Globus pallidus (tissue), 1 donor: ENCODE measurements around the gene CCNL2.
"Not testable (repeated sequence)": the region's sequence is repeated elsewhere in the genome, so short reads cannot be mapped to it uniquely, and the experiment has no call there.

Experiments
- DNase-seq: peaks from one replicate; pipeline ENCODE4 v3.0.0-alpha.2; 2015; ENCODE audit warnings: low spot score

Gene CCNL2

DNA sequence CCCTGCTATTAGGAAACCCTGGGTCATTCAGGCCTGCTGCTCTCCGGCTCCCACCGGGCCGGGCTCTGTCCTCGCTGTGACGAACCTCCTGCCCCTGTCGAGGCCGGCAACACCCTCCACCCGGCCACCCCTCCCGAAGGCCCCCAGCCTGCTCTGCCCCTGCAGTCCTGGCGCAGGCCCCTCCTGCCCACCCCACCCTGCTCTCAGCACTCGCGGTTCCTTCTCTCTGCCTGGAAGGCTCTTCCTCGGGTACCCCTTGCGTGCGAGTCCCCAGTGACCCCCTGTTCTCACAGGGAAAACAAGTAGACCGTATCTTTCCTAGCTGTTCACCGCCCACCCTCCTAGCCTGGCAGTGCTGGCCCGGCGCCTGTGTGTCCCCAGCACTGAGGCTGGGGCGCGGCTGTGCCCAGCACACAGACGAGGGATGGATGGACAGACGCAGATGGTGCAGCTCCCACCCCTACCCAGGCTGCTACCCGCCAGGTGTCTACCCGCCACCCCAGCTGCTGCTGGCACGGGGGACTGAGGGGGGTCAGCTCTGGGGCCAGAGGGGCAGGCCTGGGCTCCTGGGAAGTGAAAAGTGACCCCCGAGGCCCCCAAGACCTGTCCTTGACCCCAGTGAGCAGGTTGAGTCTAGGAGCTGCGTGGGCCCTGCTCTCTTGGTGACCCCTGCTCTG, 33.3 kb upstream of the CCNL2 start:
- DNase-seq: no peak

DNA sequence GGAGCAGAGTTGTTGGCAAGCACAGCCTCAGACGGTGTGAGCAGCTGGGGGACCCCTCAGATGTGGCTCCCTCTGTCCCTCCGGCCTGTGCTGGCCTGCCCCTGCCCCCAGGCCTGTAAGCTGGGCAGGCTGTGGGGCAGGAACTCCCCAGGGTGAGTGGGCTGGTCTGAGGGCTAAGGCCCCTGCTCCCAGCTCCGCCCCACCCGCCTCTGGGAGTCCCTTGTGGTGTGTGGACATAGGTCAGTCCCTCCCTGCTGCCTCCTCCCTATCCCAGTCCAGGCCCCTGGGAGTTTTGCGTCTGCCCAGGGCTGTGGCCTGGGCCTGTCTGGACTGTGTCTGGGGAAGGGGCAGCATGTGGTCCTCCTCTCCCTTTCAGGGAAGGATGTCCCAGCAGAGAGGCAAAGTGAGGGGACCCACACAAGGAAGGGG, 32.7 kb upstream of the CCNL2 start:
- peak; percentile 60 for DNase-seq

DNA sequence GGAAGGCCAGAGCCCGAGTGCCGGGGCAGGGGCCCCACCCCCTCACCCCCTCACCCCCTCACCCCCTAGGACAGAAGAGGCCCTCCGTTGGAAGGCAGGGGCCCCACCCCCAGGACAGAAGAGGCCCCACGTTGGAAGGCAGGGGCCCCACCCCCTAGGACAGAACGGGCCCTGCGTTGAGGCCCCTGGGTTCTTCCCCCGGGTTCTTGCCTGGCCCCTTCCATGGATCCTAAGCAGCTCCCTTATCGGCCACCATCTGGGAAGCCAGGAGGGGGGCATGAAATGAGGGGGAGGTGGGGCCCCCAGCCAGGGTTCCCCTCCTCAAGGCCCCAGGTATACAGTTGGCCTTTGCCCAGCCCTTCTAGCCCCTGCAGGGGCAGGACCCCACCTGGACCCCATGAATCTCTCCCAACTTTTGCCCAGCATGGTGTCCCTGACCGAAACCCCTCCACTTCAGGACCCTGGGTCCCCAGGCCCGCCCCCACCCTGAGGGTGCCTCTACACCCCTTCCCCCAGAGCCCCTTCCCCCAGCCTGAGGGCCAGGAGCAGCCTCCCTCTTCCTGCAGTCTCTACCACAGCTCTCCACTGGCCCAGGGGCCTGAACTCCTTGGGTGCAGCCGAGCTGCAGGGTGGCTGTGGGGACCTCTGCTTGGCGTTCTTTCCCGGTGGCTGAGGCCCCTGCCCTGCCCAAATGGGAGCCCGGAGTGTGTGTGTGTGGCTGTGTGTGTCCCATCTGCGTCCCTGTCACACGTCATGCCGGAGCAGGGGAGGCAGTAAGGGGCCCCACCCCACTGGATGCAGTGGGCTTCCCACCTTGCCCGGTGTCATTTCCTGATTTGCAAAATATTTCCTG, 32.1 kb upstream of the CCNL2 start:
- no peak for DNase-seq

DNA sequence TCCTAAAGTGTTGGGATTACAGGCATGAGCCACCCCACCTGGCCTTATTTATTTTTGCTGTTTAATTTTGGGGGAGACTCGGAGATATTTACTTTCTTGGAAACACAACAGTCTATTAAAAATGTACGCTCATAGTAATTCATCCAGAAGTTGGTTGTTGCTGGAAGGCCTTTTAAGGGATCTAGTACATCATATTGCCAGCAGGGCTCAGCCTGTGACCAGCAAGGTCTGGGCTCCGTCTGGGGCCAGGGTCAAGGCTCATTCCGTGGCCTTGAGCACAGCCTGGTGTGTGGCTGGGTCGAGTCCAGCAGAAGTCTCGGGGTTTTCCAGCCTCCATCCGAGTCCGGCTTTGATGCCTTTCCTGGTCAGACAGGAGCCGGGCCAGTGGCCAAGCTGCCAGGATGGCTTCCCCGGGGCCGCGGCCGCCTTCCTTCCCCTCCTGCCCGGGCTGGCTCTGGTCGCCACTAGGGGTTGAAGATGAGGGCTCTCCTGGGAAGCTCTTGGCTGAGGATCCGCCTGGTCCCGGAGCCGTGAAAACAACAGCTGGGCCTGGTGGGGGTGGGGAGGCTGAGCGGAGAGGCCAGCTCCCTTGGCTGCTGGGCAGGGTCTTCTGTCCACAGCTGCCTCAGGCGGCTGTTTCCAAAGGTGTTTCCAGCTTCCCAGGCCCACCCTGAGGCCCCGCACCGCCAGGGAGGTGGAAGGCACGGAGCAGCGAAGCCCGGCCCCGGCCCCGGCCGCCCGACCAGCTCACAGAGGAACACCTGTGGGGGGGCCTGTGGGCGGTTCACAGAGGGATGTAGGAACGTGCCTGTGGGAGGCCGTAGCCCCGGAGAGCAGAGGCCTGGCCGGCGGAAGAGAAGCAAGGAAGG, 31.2 kb upstream of the CCNL2 start:
- DNase-seq: peak; percentile 88

DNA sequence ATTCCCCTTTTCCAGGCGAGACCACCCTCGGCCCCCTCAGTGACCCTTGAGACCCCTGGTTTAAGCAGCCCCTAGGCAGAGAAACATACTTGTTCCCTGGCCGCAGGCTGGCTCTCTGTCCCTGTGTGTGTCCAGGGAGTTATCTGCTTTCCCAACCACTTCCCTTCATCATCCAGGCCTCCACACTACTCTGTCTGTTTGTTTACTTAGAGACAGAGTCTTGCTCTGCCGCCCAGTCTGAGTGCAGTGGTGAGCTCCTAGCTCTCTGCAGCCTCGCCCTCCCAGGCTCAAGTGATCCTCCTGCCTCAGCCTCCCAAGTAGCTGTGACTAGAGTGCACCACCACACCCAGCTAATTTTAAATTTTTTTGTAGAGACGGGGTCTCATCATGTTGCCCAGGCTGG, 30.5 kb upstream of the CCNL2 start:
- DNase-seq: no peak

DNA sequence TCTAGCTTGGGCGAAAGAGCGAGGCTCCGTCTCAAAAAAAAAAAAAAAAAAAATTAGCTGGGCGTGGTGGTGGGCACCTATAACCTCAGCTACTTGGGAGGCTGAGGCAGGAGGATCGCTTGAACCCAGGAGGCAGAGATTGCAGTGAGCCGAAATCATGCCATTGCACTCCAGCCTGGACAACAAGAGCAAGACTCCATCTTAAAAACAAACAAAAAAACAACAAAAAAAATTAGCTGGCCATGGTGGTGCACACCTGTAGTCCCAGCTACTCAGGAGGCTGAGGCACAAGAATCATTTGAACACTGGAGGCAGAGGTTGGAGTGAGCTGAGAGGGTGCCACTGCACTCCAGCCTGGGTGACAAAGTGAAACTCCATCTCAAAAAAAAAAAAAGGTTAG, 29.8 kb upstream of the CCNL2 start:
- DNase-seq: not testable (repeated sequence)

DNA sequence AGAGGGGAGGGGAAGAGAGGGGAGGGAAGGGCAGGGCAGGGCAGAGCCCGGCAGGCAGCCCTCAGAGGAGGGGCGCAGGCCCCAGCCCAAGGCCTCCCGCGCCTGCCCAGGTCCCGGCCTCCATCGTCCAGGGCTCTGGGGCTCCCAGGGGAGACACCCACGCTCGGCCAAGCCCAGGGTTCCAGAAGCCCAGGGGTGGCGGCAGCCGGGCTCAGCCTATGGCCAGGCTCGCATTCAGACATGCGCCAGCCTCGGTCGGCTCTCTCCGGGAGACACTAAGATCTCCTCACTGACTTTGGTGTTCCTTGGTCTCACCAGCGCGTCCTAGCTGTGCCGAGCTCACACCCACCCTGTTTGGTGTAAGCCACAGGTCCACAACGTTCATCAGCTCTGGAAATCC, 29.0 kb upstream of the CCNL2 start:
- no peak for DNase-seq

DNA sequence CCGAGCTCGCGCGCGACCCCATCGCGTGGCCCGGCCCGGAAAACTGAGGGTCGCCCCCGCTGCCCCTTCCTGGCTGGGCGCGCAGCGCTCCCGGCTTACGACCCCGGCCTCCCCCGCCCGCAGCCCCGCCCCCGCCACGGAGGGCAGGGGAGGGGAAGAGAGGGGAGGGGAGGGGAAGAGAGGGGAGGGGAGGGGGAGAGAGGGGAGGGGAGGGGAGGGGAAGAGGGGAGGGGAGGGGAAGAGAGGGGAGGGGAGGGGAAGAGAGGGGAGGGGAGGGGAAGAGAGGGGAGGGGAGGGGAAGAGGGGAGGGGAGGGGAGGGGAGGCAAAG, 28.6 kb upstream of the CCNL2 start:
- DNase-seq: no peak

DNA sequence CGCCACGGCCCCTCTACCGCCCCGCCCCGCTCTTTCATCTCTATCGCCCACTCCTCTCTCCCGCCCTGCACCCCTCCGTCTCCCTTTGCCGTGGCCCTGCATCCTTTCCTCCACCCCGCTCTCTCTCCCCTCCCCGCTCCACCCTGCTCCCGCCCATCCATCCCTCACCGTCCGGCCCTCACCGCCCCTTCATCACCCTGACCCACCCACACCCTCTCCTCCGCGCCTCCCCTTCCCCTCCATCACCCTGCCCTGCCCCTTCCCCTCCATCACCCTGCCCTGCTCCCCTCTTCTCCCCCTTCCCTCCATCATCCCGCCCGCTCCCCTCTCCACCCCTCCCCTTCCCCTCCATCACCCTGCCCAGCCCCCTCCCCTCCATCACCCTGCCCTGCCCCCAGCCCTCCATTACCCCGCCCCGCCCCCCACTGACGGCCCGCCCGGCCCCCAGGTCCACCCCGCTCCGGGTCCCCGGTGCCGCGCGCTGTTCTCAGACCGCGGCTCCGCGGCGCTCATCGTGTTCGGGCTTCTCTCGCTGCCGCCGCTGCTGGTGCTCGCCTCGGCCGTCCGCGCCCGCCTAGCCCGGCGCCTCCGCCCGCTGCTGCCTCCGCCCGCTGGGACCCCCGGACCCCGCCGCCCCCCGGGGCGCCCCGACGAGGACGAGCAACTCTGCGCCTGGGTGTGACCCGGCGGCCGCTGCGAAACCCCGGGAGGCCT, 28.1 kb upstream of the CCNL2 start:
- DNase-seq: peak; percentile 83

DNA sequence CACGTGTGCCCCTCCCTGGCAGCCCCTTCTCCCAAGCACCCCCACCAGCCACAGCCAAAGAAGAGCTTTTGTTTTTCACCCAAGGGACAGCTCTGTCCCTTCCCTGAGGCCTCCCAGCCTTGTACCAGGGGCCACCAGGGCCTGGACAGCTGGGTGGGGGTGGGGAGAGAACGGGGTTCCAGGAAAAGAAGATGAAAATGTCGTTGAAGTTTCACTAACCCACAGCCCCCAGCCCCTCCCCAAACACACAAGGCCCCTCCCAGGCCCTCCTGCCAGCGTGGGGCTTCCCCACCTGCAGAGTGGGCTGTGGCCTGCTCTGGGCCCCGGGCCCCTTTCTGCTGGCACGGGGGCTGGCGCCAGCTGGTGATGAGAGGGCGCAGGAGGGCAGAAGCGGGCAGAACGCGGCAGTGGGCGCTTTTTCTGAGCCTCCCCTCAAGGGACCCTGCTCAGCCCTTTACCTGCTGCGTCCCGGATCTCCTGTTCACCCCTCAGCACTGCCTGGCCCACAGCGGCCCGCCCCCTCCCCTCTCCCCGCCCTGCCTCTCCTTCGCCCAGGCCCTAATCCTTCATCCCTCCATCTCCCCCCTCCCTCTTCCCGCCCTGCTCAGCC, 27.5 kb upstream of the CCNL2 start:
- DNase-seq: peak; percentile 94

DNA sequence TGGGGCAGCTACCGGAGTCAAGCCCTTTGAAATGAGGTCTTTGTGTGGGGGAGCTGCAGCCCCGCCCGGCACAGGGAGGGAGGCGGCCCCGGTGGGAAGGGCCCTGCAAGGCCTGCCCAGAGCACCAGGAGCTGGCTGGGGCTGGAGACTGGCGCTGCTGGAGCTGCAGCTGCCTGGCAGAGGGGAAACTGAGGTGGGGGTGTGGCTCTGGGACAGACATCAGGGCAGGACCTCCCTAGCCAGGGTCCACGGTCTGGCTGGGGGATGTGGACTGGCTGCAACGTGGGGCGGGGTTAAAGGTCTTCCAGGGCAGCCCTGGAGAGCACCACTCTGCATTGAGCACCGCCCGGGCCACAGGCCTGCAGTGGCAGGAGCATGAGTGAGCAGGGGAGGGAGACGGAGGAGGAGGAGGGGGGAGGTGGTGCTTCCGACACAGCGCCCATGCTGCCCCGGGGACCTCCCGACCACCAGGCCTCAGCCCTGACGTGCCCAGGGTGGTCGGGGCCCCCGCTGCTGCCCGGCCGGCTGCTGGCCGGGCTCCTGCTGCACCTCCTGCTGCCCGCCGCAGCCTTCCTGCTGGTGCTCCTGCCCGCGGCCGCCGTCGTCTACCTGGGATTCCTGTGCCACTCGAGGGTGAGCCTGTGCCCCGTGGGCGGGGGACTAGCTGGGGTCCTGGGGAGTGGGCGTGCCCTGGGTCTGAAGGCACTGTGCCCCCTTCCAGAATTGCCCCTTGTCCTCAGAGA, 26.8 kb upstream of the CCNL2 start:
- DNase-seq: peak; percentile 92

DNA sequence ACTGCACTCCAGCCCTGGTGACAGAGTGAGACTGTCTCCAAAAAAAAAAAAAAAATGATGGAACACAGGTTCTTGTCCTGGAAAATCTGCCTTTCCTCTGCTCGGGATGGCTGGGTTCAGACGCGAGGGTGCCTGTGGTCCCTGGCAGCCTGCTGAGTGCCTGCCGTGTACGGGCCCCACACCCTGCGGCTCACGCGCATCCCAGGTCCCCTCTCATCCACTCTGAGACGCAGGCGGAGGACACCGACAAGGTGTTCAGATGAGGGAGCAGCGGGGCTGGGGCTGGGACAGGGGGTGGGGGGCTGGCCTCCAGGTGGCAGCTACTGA, 26.3 kb upstream of the CCNL2 start:
- no peak for DNase-seq

DNA sequence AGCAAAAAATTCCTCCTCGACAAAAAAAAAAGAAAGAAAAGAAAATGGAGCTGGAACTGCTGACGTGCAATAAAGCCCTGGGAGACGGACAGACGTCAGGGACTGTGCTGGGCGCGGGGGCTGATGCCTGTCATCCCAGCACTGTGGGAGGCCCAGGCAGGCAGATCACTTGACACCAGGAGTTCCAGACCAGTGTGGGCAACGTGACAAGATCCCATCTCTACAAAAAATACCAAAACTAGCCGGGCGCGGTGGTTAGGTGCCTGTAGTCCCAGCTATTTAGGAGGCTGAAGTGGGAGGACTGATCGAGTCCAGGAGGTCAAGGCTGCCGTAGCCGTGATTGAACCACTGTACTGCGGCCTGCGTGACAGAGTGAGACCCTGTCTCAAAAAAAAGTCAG, 25.6 kb upstream of the CCNL2 start:
- no peak for DNase-seq

DNA sequence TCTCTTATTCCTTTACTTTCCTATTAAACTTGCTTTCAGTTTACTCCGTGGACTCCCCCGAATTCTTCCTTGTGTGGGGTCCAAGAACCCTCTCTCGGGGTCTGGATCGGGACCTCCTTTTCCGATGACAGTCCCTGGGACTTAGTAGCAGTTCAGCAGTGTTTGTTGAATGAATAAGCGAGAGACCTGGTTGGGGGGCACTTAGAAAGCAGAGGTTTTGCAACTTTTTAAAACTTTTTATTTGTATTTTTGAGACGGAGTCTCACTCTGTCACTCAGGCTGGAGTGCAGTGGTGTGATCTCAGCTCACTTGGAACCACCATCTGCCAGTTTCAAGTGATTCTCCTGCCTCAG, 24.1 kb upstream of the CCNL2 start:
- no peak for DNase-seq

DNA sequence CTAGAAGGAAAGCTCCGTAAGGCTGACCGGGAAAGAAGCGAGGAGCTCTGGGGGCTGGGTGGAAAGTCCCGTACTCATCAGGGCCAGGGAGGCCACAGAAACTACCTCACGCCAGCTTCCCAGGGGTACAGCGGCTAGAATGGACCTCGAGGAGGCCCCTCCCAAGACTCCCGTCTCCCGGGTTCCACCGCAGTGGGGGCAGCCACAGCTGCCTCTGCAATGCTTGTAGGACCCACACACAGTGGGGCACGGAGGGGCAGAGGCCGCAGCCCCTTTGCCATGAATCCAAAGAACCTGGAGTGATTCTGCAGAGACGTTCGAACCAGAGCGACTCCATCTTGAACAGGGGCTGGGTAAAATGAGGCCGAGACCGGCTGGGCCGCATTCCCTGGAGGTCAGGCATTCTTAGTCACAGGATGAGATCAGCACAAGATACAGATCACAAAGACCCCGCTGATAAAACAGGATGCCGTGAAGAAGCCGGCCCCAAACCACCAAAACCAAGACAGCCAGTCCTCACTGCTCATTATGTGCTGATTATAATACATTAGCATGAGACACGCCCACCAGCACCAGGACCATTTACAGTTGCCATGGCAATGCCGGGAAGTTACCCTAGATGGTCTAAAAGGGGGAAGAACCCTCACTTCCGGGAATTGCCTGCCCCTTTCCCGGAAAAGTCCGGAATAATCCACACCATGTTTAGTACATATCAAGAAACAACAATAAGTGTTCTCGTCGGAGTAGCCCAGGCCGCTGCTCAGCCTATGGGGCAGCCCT, 23.5 kb upstream of the CCNL2 start:
- no peak for DNase-seq

DNA sequence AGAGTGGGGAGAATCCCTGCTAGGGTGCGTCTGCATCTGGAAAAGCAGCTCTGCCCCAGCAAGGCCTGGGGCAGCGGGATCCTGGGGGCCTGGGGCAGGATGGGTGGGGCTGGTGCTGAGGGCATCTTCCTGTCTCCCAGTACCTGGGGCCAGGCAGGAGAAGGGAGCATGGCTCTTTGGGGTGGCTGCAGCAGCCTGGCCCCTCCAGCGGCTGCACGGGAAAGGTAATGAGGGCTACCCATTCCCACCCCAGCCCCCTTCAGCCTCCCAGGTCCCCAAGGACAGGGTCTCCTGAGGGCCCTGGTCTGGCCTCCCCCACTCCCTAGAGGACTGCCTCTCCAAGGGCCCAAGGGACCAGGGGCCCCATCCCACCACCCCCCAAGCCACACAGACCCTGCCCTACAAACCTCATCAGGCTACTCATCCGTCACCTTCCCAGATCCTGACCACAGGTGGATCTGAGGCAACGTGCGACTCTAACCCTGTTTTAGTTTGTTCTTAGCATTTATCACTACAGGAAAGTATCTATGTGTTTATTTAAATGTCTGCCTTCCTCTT, 22.9 kb upstream of the CCNL2 start:
- DNase-seq: no peak

DNA sequence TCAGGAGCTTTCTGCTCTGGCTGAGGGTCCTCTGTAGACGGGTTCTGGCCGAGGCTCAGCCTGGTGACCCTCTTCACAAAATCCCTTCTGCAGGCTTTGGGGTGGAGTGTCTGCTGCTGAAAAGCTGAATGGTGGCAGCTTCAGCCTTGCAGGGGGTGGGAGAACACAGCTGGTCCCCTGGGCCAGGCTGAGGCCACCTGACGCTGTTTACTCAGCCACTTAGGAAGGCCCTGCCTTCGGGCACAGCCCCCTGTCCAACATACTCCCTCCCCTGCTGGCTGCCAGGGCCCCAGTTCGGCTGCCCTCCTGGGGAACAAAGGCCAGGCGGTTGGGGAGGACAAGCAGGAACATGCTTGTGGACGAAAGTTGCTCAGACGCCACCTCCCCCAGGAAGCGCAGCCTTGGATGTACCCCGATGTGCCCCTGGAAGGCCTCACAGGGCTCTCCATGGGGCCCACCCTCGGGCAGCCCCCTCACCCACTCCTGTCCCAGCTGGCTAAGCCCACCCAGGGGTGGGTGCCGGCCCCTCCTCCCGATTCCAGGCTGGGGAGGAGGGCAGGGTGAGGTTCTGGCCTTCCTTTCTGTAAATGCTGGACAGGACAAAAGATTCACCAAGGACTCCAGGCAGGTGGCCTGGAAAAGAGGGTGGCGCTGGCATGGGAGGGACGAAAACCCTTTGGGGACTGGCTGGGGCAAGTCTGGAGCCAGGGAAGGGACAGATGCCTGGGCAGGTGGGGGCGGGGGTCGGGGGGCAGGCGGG, 22.2 kb upstream of the CCNL2 start, which contains the start of gene ANKRD65:
TSS of gene ANKRD65 (minus strand) at position 130 of the 760 bp plus-strand sequence. CDS start 271 bp downstream, outside the sequence.
- peak; percentile 74 for DNase-seq

DNA sequence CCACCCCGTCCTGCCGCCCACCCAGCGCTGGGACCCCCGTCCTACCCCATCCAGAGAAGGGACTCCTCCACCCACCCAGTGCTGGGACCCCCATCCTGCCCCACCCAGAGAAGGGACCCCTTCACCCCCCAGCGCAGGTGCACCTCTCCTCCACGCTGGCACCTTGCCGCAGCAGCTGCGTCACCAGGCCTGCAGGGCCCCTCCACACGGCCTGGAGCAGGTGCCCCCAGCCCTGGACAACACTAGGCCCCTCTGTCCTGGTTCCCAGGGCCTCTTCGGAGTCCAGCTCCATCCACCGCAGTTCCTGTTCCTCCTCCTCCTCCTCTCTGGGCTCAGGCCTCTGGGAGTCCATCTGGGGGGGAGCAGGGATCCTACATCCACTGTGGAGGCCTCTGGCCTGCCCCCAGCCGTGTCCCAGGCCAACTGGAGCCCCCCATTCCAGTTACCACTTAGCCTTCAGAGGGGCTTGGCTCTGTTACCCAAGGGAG, 21.6 kb upstream of the CCNL2 start:
- DNase-seq: no peak
